ENCODE results near the gene ZC3H18.

The ZC3H18 gene

DNA sequence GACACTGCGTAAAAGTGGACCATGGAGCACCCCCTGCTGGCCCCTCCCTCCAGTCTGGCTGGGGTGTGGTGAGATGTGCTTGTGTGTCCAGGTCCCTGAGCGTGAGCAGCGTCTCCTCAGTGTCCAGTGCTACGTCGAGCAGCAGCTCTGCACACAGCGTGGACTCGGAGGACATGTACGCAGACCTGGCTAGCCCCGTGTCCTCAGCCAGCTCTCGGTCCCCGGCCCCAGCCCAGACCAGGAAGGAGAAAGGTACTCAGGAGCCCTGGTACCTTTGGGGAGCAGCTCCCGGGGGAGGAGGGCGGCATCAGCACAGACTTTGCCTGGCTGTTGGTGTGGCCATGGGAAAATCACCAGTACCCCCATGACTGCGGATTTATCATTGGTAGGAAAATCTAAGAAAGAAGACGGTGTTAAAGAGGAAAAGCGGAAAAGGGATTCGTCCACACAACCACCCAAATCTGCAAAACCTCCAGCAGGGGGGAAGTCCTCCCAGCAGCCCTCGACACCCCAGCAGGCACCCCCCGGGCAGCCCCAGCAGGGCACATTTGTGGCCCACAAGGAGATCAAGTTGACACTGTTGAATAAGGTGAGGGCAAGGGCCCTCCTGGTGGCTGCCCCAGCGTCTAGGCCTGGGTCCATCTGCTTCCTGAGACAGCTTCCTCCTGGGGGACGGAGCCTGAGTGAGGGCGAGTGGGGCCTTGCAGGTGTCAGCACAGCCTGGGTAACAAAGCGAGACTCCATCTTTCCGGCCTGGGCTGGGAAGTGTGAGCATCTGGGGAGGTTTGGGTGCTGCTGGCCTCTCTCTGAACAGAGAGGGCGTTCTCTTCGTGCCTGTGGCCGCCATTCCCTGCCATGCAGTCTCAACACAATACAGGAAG, 57.6 kb downstream of the ZC3H18 start:
- H3K27ac ChIP-seq (replicated peaks), result no peak overlapping the region
- no peaks in the 10 kb centered on the region for H3K27me3 ChIP-seq (ENCODE audit: insufficient read depth, poor library complexity, severe bottlenecking)
- no peak for DNase-seq (ENCODE audit: low read depth in 1 of 2, low spot score in 1 of 2)
- no peak overlapping the region for H3K4me3 ChIP-seq (replicated peaks; ENCODE audit: insufficient read depth, low read length)
- TF ChIP-seq REST (IDR thresholded peaks at IDR 0.05; ENCODE audit: insufficient replicate concordance, low read depth) (no peak), POLR2AphosphoS5 (IDR thresholded peaks at IDR 0.05; ENCODE audit: low read depth) (no peak), GABPA (IDR thresholded peaks at IDR 0.05; ENCODE audit: low read depth) (no peak), SPI1 (IDR thresholded peaks at IDR 0.05; ENCODE audit: borderline replicate concordance, low read depth) (no peak)
- TF ChIP-seq, protein P1, sequence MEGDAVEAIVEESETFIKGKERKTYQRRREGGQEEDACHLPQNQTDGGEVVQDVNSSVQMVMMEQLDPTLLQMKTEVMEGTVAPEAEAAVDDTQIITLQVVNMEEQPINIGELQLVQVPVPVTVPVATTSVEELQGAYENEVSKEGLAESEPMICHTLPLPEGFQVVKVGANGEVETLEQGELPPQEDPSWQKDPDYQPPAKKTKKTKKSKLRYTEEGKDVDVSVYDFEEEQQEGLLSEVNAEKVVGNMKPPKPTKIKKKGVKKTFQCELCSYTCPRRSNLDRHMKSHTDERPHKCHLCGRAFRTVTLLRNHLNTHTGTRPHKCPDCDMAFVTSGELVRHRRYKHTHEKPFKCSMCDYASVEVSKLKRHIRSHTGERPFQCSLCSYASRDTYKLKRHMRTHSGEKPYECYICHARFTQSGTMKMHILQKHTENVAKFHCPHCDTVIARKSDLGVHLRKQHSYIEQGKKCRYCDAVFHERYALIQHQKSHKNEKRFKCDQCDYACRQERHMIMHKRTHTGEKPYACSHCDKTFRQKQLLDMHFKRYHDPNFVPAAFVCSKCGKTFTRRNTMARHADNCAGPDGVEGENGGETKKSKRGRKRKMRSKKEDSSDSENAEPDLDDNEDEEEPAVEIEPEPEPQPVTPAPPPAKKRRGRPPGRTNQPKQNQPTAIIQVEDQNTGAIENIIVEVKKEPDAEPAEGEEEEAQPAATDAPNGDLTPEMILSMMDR (IDR thresholded peaks at IDR 0.05; ENCODE audit: insufficient read depth, low read length), result no peak

DNA sequence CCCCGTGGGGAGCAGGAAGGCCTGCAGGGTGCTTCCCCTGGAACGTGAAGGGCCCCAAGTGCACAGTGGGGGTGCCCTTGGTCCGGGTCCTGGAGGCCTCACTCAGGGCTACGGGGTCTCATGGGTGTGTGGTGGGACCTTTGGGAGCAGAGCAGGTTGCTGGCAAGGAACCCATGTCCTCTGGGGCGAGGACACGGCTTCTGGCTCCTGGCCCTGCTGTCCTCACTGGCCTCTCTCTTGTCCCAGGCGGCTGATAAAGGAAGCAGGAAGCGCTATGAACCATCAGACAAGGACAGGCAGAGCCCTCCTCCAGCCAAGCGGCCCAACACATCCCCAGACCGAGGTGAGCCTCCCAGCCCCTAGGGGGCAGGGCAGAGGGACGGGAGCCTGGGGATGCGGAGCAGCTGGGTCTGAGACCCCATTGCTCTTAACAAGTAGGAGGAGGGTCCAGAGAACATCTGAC, 58.3 kb downstream of the ZC3H18 start:
- H3K27ac ChIP-seq (replicated peaks), result no peak overlapping the region
- no peak overlapping the region for H3K4me3 ChIP-seq (replicated peaks; ENCODE audit: insufficient read depth, low read length)
- no peak for DNase-seq (ENCODE audit: low read depth in 1 of 2, low spot score in 1 of 2)
- H3K27me3 ChIP-seq (ENCODE audit: insufficient read depth, poor library complexity, severe bottlenecking), result no peaks in the 10 kb centered on the region
- no peak for TF ChIP-seq SPI1 (IDR thresholded peaks at IDR 0.05; ENCODE audit: borderline replicate concordance, low read depth)

- no peaks in the 10 kb centered on the region for H3K27me3 ChIP-seq (ENCODE audit: insufficient read depth, poor library complexity, severe bottlenecking)
- no peak for DNase-seq (ENCODE audit: low read depth in 1 of 2, low spot score in 1 of 2)
- no peak overlapping the region for H3K27ac ChIP-seq (replicated peaks)
- TF ChIP-seq REST (IDR thresholded peaks at IDR 0.05; ENCODE audit: insufficient replicate concordance, low read depth), result no peak
- no peak for TF ChIP-seq POLR2AphosphoS5 (IDR thresholded peaks at IDR 0.05; ENCODE audit: low read depth)
- TF ChIP-seq, protein P1 (IDR thresholded peaks at IDR 0.05; ENCODE audit: insufficient read depth, low read length), result no peak
- TF ChIP-seq SPI1 (IDR thresholded peaks at IDR 0.05; ENCODE audit: borderline replicate concordance, low read depth), result no peak
- no peak for TF ChIP-seq GABPA (IDR thresholded peaks at IDR 0.05; ENCODE audit: low read depth)
- no peak overlapping the region for H3K4me3 ChIP-seq (replicated peaks; ENCODE audit: insufficient read depth, low read length)
Measured at GRCh38 chr16:88629835-88630234, 59.6 kb downstream of the ZC3H18 start.

- H3K4me3 ChIP-seq (replicated peaks; ENCODE audit: insufficient read depth, low read length), result no peak overlapping the region
- no peaks in the 10 kb centered on the region for H3K27me3 ChIP-seq (ENCODE audit: insufficient read depth, poor library complexity, severe bottlenecking)
- no peak overlapping the region for H3K27ac ChIP-seq (replicated peaks)
- no peak for DNase-seq (ENCODE audit: low read depth in 1 of 2, low spot score in 1 of 2)
- no peak for TF ChIP-seq SPI1 (IDR thresholded peaks at IDR 0.05; ENCODE audit: borderline replicate concordance, low read depth)
- no peak for TF ChIP-seq REST (IDR thresholded peaks at IDR 0.05; ENCODE audit: insufficient replicate concordance, low read depth)
- TF ChIP-seq, protein P1 (IDR thresholded peaks at IDR 0.05; ENCODE audit: insufficient read depth, low read length), result no peak
- TF ChIP-seq GABPA (IDR thresholded peaks at IDR 0.05; ENCODE audit: low read depth), result no peak
- TF ChIP-seq POLR2AphosphoS5 (IDR thresholded peaks at IDR 0.05; ENCODE audit: low read depth), result no peak
Measured at GRCh38 chr16:88630433-88630832, 60.2 kb downstream of the ZC3H18 start.

Data from HL-60 (cell line).